SKM-1 (cell line): ENCODE measurements around the gene CYP19A1.
"Not testable (repeated sequence)": the region's sequence is repeated elsewhere in the genome, so short reads cannot be mapped to it uniquely, and the experiment has no call there.

Experiments used
- DNase-seq: peaks from one replicate; lab custom pipeline; 2025; ENCODE audit not compliant: unreplicated experiment; lab: John Stamatoyannopoulos, UW

Gene CYP19A1

DNA sequence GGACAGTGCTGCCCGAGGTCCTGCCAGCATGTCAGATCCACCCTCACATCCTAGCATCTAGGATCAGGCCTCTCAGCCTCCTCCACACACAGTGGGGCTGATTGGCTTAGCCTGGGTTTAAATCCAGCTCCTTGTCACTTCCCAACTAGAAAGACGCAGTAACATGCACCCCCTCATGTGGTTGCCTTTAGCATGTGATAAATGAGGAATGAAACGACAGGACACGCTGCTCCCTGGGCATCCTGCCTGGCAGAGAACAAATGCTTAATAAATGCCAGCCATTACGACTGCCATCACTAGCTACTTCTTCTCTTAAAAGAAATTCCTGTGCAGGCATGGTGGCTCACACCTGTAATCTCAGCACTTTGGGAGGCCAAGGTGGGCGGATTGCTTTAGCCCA, 149.6 kb downstream of the CYP19A1 start:
- DNase-seq = not testable (repeated sequence)

DNA sequence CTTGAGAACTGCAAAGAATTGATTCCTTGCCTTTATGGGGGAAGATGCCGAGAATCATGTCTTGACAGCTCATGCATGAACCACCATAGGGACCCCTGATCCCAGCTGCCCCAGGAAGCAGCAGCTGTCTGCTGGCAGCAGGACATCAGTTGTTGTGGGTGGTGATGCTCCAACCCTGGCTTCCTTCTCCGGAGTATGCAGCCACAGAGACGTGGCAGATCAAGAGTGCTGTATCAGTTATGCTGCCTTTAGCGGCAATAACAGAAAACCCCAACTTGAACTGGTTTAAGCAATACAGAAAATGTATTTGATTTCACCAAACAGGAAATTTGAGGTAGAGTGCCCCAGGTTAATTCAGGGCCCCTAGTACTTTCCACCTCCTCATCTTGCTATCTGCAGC, 151.5 kb downstream of the CYP19A1 start:
- no peak for DNase-seq

DNA sequence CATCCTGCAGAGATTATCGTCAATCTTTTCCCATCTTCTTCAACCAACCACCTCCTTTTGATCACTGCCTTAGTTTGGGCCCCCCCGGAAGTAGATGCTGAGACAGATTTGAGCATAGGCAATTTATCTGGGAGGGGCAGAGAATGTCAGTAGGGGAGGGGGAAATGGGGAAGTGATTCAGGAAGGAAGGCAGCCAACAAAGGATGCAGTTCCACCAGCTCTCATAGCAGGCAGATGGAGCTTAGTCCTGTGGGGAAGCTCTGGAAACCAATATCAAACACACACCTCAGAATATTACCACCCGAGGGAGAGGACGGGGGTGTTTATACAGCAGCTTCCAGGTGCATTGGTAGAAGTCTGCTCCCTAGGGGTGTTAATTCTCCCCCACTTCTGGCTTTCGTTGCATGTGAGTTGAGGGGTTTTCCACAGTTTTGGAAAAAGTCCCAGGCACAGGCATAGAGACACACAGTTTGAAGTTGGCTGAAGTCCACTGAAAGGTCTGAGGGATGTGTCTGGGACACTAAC, 152.2 kb downstream of the CYP19A1 start:
- DNase-seq = no peak

- no peak for DNase-seq
Measured at GRCh38 chr15:51185213-51186159, 152.9 kb downstream of the CYP19A1 start.

DNA sequence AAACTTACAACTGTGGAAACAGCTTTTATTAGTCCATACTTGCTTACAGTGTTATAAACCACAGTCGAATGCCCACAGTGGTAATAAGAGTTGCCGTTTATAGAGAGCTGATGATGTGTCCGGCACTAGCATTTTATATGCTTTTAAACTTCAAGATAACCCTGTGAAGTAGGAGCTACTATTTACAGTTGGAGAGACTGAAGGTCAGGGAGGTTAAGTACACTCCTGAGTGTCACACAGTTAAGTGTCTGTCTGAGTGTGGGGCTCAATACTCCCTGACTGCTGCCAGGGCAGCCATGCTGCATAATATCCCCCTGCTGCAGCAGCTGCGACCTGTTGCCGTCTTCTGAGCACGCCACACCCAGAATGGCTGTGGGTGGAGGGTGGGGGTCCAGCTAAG, 153.8 kb downstream of the CYP19A1 start:
- DNase-seq = no peak

GRCh38 chr15:51183076-51183475, 155.3 kb downstream of the CYP19A1 start:
- DNase-seq = no peak

GRCh38 chr15:51181905-51182304, 156.5 kb downstream of the CYP19A1 start:
- no peak for DNase-seq

DNA sequence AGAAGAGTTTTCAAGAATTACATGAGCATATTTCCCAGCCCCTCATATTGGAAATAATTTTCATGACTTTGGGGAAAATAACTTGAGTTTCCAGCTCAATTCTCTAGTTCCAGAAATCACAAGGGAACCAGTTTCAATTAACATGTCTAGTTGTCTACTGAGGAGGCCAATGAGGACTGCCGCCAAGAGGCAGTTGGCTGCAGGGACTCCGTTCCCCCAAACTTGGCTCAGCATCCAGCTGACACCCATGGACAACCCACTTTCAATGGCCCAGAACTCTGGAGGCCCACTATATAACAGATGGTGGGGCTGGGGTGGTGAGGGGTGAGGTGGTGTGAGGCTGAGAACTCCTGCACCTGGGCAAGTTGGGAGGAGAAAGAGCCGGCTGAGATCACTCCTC, 157.2 kb downstream of the CYP19A1 start:
- DNase-seq = no peak

GRCh38 chr15:51180534-51180933, 157.9 kb downstream of the CYP19A1 start:
- no peak for DNase-seq

DNA sequence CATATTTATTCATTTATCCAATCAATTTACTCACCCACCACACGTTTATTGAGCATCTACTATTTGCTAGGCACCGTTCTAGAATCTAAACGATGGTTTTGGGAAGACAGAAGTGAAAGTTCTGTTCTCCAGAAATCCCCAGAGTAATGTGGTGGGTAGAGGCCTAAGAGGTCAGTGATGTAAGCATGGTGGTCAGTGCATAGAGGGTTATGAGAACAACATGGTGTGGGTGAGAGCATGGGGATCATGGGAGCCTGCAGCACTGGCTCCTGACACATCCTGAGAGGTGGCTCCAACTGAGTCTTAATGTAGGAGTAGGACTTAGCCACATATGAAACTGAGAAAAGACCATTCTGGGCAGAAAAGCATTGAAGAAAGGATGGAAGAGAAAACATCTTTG, 158.4 kb downstream of the CYP19A1 start:
- no peak for DNase-seq

DNA sequence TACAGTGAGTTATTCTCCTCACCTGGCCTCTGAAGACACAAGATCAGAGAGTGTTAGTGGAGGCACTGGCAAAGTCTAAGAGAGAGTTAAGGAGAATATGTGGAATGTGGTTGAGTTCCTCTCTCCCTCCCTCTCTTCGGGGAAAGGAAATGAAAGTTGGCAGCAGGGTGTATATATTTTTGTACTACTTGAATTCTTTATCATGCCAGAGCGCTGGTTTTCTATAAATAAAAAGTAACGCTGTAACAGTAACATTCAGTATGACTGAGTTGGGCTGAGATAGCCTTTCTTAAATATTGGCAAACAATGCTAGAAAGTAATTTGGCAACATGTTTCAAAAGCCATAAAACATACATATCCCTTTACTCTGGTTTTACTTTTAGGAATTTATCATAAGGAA, 166.2 kb downstream of the CYP19A1 start:
- no peak for DNase-seq

- no peak for DNase-seq
Measured at GRCh38 chr15:51171634-51171932, 166.8 kb downstream of the CYP19A1 start.

DNA sequence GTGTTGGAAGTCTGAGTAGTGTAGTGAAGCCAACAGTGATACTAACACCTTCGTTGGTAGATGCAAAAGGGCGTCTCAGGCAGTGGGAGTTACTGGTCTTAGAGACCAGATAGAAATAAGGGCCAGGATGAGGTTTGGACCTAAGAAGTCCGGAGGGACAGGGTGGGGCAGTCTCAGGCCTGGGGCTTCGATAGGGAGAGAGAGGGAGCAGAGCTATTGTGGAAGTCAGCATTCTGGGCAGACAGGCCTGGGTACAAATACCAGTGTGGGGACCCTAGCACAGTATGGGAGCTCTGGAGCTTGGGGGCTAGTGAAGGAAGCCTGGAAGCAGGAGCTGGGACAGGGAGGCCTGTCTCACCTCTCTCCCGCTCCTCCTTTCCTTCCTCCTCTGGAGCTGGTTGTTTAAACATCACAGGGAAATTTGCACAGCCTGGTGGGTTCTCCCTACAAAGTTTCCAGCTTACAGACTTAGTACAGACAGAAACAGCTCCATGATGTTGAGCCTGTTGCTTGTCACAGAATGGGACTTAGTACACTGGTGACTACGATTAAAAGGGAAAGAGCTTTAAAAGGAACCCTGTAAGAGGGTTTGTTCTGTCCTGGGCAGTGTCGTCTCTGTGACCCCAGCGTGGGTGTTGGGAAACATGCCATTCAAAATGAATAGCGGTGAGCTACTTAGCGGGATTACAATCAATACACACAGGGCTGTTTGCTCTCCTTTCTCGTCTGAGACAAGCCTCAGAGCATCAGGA, 167.3 kb downstream of the CYP19A1 start:
- DNase-seq = no peak

- DNase-seq = no peak
Measured at GRCh38 chr15:51168700-51169099, 169.7 kb downstream of the CYP19A1 start.

DNA sequence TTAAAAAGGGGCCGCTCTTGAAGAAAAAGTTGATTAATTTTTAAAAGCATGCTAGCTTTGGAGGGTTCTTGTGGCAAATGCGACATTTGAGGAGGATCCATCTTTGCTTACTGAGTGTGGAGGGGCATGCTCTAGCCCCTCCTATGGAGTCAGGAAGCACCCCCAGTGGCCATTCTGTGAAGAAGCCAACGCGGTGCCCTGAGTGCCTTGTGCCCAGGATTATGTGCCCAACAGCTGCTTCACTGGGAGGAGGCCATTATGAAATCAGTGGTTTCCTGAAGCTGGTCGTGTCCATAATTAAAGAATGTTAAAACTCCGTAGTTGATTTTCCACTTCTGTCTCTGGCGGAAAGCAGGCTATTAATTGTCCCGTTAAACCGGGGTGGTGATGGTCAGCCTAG, 174.6 kb downstream of the CYP19A1 start:
- DNase-seq = no peak

GRCh38 chr15:51162865-51163762, 175.3 kb downstream of the CYP19A1 start:
- DNase-seq = peak; percentile 52

- DNase-seq = no peak
Measured at GRCh38 chr15:51161491-51162220, 176.7 kb downstream of the CYP19A1 start.

DNA sequence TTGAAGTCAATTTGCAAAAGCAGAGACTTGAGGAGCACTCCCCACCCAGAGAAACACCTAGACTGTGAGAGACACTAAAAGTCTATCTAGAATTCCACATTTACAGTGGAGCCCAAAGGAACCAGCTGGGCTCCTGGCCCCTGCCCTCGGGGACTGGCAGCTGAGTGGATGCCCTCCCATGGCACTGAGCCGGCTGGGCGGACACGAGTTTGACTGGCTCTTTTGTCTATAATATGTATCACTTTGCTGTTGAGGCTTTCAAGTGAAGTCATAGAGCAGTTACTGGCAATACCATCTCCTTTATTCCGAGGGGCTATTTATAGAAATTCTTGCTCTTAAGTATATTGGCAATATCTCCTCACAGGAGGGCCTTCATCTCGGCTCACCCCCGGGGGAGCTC, 177.9 kb downstream of the CYP19A1 start:
- DNase-seq = no peak
